ENCODE data around the gene GJC2.

Gene GJC2

DNA sequence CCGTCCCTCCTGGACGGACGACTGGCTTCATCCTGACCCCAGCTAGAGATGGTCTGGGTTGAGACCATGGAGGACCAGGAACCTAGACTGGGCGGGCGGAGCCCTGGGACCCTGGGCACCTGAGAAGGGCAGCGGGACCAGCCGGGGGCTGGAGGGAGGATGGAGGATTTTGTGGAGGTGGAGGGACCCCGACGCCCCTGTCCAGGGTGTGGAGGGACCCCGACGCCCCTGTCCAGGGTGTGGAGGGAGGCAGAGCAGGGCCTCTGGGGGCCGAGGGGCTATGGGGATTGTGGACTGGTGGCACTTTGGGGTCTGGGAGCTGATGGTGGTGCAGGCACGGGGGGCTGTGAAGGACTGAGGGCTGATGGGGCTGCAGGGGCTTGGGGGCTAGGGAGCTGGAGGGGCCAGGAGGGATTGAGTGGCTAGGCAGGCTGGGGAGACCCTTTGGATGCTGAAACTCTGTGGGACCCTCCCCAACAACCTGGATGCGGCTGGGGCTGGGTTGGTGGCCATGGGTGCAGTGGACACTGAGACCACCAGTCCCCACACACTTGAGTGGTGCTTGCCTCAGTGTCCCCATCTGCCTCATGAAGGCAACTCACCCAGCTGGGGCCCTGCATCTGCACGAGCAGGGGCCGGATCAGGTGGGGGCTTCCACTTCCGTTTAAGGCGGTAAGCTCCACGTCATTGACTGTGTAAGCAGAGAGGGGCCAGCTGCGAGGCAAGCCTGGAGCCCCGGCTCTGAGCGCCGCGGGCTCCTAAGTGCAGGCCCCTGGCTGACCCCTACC, 7.4 kb downstream of the GJC2 start:
- DNase-seq (ENCODE audit: low read depth): no peak
- TF ChIP-seq CTCF (IDR thresholded peaks at IDR 0.05; ENCODE audit: low read depth, low read length) (no peak), POLR2A (IDR thresholded peaks at IDR 0.05; ENCODE audit: extremely low read depth, insufficient read length) (no peak), MYC (IDR thresholded peaks at IDR 0.05; ENCODE audit: low read depth, low read length) (no peak), MAX (IDR thresholded peaks at IDR 0.05; ENCODE audit: low read depth, low read length) (no peak)
- H3K4me3 ChIP-seq (ENCODE audit: low read depth, low read length): no peak overlapping the region

DNA sequence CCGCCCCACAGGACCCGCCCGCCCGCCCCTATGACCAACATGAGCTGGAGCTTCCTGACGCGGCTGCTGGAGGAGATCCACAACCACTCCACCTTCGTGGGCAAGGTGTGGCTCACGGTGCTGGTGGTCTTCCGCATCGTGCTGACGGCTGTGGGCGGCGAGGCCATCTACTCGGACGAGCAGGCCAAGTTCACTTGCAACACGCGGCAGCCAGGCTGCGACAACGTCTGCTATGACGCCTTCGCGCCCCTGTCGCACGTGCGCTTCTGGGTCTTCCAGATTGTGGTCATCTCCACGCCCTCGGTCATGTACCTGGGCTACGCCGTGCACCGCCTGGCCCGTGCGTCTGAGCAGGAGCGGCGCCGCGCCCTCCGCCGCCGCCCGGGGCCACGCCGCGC, 8.0 kb downstream of the GJC2 start:
- TF ChIP-seq CTCF (IDR thresholded peaks at IDR 0.05; ENCODE audit: low read depth, low read length): no peak
- TF ChIP-seq MYC (IDR thresholded peaks at IDR 0.05; ENCODE audit: low read depth, low read length): no peak
- no peak for TF ChIP-seq POLR2A (IDR thresholded peaks at IDR 0.05; ENCODE audit: extremely low read depth, insufficient read length)
- no peak for TF ChIP-seq MAX (IDR thresholded peaks at IDR 0.05; ENCODE audit: low read depth, low read length)
- H3K4me3 ChIP-seq (ENCODE audit: low read depth, low read length): no peak overlapping the region

DNA sequence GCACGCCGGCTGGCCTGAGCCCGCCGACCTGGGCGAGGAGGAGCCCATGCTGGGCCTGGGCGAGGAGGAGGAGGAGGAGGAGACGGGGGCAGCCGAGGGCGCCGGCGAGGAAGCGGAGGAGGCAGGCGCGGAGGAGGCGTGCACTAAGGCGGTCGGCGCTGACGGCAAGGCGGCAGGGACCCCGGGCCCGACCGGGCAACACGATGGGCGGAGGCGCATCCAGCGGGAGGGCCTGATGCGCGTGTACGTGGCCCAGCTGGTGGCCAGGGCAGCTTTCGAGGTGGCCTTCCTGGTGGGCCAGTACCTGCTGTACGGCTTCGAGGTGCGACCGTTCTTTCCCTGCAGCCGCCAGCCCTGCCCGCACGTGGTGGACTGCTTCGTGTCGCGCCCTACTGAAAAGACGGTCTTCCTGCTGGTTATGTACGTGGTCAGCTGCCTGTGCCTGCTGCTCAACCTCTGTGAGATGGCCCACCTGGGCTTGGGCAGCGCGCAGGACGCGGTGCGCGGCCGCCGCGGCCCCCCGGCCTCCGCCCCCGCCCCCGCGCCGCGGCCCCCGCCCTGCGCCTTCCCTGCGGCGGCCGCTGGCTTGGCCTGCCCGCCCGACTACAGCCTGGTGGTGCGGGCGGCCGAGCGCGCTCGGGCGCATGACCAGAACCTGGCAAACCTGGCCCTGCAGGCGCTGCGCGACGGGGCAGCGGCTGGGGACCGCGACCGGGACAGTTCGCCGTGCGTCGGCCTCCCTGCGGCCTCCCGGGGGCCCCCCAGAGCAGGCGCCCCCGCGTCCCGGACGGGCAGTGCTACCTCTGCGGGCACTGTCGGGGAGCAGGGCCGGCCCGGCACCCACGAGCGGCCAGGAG, 8.6 kb downstream of the GJC2 start:
- no peak for DNase-seq (ENCODE audit: low read depth)
- no peak overlapping the region for H3K4me3 ChIP-seq (ENCODE audit: low read depth, low read length)
- TF ChIP-seq CTCF (IDR thresholded peaks at IDR 0.05; ENCODE audit: low read depth, low read length) (no peak), MYC (IDR thresholded peaks at IDR 0.05; ENCODE audit: low read depth, low read length) (no peak), MAX (IDR thresholded peaks at IDR 0.05; ENCODE audit: low read depth, low read length) (no peak), POLR2A (IDR thresholded peaks at IDR 0.05; ENCODE audit: extremely low read depth, insufficient read length) (no peak)

More for the DNA sequence above, 8.0 kb downstream of the GJC2 start:
- DNase-seq (ENCODE audit: low read depth): no peak

- DNase-seq (ENCODE audit: low read depth): no peak
- H3K4me3 ChIP-seq (ENCODE audit: low read depth, low read length): no peak overlapping the region
- TF ChIP-seq MYC (IDR thresholded peaks at IDR 0.05; ENCODE audit: low read depth, low read length) (no peak), POLR2A (IDR thresholded peaks at IDR 0.05; ENCODE audit: extremely low read depth, insufficient read length) (no peak), MAX (IDR thresholded peaks at IDR 0.05; ENCODE audit: low read depth, low read length) (no peak), CTCF (IDR thresholded peaks at IDR 0.05; ENCODE audit: low read depth, low read length) (no peak)
These were observed 9.4 kb downstream of the GJC2 start for GRCh38 chr1:228159008-228159665.

GRCh38 chr1:228160201-228160761, 10.6 kb downstream of the GJC2 start:
- TF ChIP-seq POLR2A (IDR thresholded peaks at IDR 0.05; ENCODE audit: extremely low read depth, insufficient read length) (no peak), MYC (IDR thresholded peaks at IDR 0.05; ENCODE audit: low read depth, low read length) (no peak), CTCF (IDR thresholded peaks at IDR 0.05; ENCODE audit: low read depth, low read length) (no peak), MAX (IDR thresholded peaks at IDR 0.05; ENCODE audit: low read depth, low read length) (no peak)
- no peak overlapping the region for H3K4me3 ChIP-seq (ENCODE audit: low read depth, low read length)
- DNase-seq (ENCODE audit: low read depth): no peak

Measured in NB4 (cell line).